Right renal cortex interstitium (tissue), 3 donors: Measurements from ENCODE around the gene SEPTIN10. TPM values are rescaled to one million over a fixed set of nuclear protein-coding genes. Genes with fewer than 3 reads are reported as not detected.
"Not testable (repeated sequence)": the region's sequence is repeated elsewhere in the genome, so short reads cannot be mapped to it uniquely, and the experiment has no call there.

ENCODE experiments used
- DNase-seq, 3 donors: peaks; one replicate each; pipeline ENCODE4 v3.0.0-alpha.2; 2013; ENCODE audit warnings: low read depth in 3 of 3, low spot score in 2 of 3
- polyA plus RNA-seq, 3 donors: library from polyadenylated mRNA; unstranded; fragments of 120-200 nt; gene quantifications; one replicate each; pipeline ENCODE4 v1.2.1, GENCODE V29; 2013; ENCODE audit not compliant: insufficient read length in 3 of 3

SEPTIN10 gene
- polyA plus RNA-seq, 3 donors: 114 to 116 (median 115) TPM

DNA sequence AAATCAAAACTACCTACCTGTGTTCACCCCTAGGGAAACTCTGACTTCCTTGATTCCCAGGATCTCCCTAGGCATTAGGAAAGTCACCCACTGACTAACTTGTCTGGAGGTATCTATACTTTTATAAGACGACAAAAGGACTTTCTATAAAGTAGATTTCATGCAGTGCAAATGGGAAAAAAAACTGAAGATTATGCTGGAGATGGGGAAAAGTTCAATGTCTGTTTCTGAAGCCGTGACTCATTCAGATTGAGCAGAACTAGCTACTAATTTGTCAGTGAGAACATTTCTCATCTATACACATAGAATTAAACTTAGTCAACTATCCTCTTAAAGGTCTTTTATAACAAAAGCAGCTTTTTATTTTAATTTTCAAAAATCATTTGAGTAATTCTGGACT is 6.0 kb downstream of the SEPTIN10 start:
- DNase-seq: no peak

DNA sequence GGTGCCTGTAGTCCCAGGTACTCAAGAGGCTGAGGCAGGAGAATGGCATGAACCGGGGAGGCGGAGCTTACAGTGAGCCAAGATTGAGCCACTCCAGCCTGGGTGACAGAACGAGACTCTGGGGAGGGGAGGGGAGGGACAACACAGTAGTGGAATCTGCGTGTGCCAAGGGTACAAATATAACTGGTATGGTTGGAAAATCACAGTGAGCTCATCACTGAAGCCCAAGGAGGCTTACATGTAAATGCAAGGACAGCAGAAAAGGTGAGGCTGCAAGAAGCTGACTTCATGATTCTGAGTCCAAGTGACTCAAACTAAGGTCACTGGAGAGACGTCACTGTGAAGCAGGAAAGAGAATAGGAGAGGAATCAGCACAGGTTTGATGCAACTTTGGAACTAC is 9.2 kb downstream of the SEPTIN10 start:
- DNase-seq: no peak

DNA sequence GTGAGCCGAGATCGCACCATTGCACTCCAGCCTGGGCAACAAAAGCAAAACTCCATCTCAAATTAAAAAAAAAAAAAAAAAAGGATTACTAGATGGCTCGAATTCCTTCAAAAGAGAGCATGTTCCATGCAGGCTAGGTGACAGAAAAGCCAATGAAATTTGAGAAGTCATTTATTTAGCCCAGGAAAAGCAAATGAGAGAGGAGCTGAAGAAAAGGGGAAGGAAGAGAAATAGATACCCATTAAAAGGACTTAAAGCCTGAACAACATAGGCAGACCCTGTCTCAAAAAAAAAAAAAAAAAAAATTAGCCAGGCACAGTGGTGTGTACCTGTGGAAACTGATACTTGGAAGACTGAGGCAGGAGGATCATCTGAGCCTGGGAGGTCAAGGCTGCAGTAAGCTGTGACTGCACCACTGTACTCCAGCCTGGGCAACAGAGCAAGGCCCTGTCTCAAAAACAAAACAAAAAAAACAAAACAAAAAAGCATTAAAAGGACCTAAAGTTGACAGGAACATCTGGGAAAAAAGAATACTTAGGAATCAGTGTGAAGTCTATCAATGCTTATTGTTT is 11.1 kb downstream of the SEPTIN10 start:
- DNase-seq: no peak

DNA sequence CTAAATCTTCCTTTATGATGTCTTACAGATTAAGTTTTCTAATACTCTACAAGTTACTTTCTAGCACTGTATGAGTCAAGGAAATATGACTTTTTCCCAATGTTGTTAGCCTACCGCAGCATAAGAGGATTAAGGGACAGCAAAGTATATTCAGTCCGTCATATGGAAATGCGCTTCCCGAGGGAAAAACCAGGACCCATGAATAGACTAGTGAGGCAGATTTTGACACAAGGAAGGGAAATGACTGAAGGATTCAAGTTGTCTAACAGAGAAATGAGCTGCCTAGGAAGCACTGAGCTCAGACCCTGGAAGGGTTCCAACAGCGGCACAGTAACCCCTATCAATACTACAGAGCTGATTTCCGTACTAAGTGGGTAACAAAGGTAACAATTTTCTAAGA is 12.0 kb downstream of the SEPTIN10 start:
- DNase-seq: no peak

DNA sequence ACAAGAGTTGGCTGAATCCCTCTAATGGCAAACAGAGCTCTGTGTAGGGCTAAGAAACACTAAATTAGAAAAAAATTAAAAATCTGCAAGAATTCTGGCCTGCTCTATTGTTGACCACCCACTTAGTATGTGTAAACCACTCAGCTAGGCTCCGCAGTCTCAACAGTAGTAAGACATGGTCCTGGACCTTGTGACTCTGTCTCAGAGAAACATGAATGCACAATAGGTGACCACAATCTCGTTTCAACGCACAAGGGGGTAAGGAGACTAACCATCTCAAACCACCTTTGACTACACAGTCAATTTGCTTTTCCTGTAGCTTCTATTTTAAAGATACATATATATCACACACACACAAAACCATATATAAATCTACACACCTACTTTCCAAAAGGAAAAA is 16.5 kb downstream of the SEPTIN10 start:
- DNase-seq: no peak

DNA sequence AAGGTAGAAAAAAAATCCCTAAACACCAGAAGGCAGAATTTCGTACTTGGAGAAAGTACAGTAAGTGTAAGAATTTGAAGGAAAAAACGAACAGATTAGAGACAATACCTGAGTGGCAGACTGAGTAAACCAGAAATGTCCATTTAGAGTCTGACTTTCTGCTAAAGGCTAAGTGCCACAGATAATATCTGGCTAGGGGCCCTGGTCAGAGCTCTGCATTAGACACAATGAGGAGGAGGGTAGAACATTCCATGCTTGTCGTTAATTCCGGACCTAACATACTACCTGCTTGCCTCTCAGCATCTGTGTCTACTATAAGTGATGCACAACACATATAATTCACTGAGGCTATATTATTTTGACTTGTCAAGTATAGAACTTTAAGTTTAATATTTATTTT is 18.1 kb downstream of the SEPTIN10 start:
- no peak for DNase-seq

DNA sequence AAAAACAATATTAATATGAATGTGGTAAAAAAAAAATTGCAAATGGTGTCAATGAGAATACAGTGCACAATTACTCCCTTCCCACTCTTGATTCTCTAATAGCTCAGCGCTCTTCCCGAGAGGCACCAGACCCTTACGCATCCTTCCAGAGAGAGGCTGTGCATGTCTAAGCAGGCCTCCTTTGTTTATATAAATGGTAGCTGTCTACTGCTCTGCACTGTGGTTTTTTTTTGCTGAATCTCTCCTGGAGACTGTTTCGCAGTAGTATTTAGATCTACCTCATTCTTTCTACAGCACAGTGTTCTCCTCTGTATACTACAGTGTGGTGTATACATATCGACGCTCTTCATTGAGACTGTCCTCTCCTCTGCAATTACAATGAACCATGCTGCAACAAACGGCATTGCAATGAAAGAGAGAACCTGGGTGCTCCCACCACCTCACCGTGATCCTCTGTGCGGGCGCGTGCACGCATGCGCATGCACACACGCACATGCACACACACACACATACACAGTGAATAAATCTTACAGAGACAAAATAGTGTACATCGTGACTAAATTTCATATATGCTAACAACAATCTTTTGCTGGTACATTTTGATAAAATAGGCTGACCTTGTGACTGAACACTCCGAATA is 19.4 kb downstream of the SEPTIN10 start:
- DNase-seq: no peak

DNA sequence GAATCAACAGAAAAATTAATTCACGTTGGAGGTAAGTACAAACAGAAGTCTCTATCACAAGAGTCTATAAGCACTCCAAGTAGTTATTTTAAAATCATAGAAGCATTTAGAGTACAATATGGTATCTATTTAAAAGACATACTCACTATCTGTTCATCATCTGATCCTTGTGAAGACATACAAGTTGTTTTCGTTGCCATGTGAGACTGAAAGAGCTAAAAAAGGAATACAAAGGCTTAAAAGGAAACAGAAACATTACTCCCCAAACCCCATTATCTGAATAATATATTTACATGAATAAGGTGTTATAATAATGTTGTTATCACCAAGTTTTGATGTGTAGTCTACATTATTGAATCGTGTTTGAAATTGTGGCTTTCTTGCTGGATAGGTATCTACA is 20.9 kb downstream of the SEPTIN10 start:
- DNase-seq: no peak

DNA sequence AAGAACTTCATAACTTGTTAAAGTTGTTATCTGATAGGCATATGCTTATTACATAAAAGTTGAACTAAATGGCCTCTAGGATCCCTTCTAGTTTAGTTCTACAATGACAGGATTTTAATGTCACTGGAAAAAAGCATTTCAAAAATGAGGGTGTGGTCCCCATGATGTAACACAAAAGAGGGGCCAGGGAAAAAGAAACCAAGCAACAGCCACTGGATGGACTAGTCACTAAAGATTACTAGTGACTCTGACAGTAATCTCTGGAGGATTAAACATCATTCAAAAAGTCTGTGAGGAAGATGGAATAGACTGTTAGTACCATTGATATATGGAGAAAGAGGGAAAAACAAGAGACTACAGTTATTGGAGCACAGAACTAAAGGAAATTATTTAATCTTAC is 22.6 kb downstream of the SEPTIN10 start:
- no peak for DNase-seq

DNA sequence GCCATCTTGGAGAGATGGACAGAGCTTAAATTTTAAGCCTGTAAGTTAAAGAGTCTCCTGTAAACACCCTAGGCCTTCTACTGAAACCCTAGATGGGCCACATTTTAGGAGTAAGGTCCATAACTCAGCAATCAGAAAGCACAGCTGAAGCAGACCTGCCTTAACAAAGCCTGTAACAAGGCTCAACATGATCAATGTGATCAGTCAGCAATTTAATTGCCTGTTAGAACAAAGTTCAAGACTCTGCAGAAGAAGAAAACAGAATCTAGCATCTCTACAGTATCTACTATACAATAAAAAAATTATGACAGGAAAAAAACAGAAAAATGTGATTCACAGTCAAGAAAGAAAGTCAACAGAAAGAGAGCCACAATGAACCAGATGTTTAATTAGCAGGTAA is 27.1 kb downstream of the SEPTIN10 start:
- DNase-seq: no peak

DNA sequence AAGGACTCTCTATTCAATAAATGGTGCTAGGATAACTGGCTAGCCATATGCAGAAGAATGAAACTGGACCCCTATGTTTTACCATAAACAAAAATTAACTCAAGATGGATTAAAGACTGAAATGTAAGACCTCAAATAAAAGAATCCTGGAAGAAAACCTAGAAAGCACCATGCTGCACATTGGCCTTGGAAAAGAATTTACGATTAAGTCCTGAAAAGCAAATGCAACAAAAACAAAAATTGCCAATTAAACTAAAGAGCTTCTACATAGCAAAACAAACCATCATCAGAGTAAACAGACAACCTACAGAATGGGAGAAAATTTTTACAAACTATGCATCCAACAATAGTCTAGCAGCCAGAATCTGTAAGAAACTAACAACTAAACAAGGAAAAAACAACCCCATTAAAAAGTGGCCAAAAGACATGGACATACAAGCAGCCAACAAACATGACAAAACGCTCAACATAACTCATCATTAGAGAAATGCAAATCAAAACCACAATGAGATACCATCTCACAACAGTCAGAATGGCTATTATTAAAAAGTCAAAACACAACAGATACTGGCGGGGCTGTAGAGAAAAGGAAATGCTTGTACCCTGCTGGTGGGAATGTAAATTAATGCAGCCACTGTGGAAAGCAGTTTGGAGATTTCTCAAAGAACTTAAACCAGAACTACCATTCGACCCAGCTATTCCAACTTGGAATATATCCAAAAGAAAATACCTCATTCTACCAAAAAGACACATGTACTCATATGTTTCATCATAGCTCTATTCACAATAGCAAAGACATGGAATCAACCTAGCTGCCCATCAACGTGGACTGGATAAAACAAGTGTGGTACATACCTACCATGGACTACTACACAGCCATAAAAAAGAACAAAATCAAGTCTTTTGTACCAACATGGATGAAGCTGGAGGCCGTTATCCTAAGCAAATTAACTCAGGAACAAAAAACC is 30.6 kb downstream of the SEPTIN10 start:
- no peak for DNase-seq

DNA sequence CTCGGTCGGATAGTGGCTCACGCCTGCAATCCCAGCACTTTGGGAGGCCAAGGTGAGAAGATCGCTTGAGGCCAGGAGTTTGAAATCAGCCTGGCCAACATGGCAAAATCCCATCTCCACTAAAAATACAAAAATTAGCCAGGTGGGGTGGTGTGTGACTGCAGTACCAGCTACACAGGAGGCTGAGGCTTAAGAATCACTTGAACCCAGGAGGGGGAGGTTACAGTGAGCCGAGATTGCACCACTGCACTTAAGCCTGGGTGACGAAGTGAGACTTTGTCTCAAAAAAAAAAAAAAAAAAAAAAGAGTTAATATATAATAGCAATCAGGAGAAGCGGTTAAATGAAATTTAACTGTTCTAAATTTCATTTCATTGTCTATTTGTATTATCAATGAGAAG is 36.1 kb downstream of the SEPTIN10 start:
- not testable (repeated sequence) for DNase-seq

DNA sequence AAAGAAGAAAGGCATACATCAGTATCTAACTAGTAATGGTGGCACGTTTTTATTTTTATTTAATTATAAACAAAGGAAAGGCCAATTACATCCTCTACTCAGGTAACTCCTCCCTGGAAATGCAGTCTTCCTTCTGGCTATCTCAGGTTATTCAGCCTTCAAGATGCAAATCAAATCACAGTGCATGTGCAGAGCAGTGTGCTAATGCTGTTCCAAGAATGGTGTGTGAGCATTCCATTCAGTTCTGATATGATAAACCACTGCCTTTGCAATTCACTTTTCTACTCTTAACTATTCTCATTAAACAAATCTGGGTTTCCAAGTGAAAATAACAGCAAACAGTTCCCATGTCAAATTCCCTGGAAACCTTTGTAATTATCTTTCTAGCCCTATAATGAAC is 38.4 kb downstream of the SEPTIN10 start:
- no peak for DNase-seq

DNA sequence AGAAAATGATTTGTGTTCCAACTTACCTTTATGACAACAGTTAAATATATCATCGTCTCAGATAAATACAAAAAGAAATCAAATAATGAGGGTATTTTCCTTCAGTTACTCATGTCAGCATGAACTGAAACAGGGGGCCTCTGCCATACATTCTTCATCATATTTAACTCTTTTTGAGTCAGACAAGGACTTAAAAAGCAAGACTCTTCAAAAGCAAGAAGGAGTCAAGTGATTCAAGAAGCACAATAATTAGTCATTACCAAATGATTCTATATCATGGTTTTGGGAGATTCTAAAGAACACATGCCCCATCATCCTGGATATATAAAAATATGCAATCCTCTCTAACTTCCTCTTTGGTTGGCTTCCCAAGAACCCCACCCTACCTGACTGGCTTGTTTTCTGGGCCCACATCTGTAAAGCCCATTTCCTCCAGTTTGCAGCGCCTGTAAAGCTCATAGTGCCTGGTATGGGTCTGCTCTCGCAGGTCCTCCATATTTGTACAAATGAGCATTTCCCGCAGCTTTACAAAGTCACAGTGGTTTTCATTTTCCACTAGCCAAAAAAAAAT is 49.7 kb downstream of the SEPTIN10 start:
- no peak for DNase-seq

DNA sequence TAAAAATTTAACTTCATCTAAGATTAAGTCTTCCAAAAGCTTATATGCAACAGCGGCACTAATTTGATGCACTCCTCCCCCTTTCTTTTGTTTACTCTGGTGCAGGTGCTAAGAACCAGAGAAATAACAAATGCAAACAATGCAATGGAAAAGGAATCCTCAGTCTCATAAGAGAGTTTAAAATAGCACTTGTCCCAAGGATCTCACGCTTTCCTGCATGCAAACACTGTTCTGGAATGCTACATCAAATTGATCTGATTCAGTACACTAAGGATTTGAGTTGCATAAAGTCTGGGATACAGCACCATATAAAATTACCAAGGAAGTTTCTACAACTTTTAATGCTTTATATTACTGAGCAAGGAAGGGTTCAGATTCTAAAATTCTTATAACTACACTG is 50.5 kb downstream of the SEPTIN10 start:
- no peak for DNase-seq

DNA sequence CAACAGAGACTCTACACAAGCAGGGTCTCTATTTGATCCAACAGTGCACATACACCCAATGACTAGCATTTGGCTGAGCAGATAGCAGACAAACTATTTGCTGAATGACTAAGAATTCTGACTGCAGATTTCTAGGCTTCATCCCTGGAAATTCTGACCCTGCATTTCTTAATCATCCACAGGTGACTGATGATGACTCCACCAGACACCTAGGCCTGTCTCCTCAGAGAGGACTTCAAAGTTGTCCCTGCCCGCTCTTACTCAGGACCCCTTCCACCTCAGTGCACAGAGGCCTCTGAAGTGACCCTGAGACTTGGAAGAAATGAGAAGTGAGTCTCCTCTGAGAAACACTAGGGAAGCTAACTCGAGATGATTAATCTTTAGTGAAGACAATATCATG is 51.3 kb downstream of the SEPTIN10 start:
- DNase-seq: no peak

DNA sequence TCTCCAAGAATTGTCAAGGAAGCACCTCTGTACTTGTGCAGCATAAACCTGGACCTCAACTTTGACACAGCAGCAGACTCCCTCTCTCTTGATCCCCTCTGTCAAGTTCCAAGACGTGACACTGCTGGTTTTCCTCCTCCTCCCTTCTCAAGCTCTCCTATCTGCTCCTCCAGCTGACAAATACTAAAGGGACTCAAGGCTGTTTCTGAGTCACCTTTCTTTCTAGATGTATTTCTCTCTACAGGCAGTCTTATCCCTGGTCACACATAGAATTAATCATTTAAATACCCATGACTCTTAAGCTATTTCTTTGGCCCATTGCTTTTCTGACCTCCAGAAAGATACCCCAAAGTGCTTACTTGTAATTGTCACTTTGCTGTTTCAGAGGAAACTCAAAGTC is 53.5 kb downstream of the SEPTIN10 start:
- no peak for DNase-seq

DNA sequence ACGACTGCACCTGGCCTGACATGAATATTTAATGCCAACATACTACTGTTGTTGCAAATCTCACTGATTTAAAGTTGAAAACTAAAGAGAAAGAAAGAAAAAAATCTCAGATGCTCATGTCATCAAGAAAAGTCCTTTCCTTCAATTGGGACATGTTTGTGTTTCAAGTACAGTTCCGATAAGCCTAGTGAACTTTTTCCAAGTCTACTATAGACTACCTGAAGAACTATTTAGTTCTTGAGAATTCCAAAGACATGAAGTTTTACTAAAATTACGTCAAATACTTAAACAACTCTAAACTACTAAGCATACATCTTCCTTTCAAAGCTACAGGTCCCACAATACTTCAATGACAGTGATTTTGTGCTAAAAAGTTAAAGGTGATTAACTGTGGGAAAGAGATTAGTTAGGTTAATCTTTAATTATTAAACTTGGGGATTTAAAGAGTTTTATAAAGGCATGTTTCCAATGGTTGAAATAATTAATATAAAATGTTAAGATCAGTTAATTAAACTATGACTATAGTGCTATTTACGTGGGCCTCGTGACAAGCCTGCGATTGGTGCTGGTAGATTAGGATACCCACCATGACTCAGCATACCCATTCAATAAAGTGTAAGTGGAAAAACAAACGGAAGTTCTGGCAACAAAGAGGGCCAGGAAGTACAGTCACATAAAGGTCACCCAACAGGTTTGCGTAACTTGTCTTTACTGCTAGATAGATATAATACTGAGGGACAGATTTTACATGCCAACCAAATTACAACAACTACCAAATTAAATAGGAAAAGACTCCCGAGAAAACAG is 55.5 kb downstream of the SEPTIN10 start:
- no peak for DNase-seq

DNA sequence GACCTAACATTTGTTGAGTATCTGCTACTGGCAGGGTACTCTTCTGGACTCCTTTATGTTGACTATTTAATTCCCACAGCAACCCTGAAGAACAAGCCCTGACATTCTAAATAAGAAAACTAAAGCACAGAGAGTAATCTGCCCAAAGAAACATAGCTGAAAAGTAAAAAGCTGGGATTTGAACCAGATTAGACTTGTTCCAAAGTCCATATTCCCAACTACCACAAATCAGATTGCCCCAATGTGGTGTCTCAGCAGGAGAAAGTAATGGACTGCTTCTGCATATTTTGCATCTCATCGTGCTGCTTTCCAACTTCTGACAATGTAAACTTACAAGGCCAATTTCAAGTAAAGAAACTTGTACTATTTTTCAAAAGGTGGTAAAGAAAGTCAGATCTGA is 56.5 kb downstream of the SEPTIN10 start:
- no peak for DNase-seq

DNA sequence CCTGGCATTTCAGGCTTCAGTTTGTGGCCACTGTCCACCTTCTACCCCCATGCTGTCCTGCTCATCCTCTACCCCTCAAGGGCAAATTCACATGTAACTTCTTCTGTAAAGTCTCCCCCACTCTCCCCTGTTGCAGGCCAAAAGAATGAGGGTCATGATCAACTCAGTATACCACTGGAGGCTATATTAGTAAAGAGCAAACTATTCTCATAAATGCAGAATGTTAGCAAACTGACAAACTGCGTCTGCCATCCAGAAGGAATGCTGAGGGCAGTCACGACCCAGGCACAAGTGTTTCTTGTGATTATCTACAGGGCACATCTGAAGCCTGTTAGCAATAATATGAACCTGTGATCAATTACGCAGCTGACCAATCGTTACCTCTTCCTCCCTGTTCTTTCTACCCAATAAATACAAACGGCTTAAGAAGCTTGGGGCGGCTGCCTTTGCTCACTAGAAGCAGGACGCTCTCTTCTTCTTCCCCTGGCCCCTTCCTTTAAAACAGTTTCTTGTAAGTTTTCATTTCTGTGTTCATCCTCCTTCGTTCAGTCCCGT is 58.3 kb downstream of the SEPTIN10 start:
- DNase-seq: no peak
